HG02973 (cell line): Measurements from ENCODE around the gene ZNF283.
A peak's percentile ranks its signal among the peaks of the same experiment; 100 is the strongest.

Source experiments
- ATAC-seq: cut with Tn5 transposase; IDR thresholded peaks from one replicate; pipeline ENCODE4 v1.9.1; 2021; ENCODE audit warnings: moderate library complexity; ENCODE audit not compliant: unreplicated experiment

The ZNF283 gene

GRCh38 chr19:43826787-43827754, at the start of gene ZNF283:
ZNF283 (plus strand) TSS chr19:43827321; CDS start chr19:43833505, 6,184 bp downstream.
- ATAC-seq, result peak; percentile 95

DNA sequence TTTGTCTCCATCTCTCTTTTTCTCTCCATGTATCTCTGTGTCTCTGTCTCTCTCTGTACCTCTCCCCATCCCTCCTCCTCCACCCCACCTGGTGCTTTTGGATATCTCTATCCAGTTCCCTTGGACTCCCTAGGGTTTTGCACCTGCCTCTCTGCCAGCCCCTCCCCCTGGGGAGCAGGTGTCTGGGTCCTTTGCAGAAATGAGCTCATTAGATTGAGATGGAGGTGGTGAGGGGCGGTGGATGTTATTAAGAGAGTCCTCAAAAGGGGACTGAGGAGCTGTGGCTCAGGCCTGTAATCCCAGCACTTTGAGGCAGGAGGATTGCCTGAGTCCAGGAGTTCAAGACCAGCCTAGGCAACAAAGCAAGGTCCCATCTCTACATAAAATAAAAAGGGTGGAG, 48.5 kb upstream of the ZNF283 start:
- ATAC-seq, result no peak

DNA sequence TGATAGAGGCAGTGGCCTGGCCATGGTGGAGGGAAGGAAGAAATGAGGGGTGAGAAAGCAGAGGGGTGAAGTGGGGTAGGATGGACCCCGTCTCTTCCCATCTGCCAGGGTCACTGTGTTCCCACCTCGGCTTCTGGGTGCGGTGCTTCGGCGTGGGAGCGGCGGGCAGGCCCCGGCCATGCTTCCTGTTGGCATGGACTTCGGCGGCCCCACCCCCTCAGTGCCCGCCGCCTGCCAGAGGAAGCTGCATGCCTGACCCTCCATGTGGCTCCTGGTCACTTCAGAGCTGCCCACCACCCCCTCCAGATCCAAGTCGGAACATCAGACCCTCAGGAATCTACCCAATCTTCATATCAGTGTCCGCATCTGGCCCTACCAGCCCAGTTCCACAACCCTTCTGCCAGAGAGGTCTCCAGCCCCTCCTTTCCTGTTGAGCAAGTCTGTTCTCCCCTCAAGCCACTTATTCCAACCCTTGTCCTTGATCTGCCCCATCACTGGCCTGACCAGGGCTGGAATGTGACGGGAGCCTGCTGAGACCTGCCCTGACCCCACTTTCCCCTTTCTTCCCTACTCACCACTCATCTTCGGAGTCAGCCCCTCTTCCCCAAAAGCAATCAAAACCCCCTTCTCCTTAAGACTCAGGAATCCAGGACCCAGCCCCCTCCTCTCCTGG, 47.8 kb upstream of the ZNF283 start:
- no peak for ATAC-seq

GRCh38 chr19:43779820-43780219, 47.3 kb upstream of the ZNF283 start:
- no peak for ATAC-seq

GRCh38 chr19:43780706-43781525, 46.2 kb upstream of the ZNF283 start, which contains the start of gene KCNN4:
KCNN4 (minus strand) TSS chr19:43780973; CDS start chr19:43780861, 112 bp downstream.
- ATAC-seq, result peak; percentile 28

DNA sequence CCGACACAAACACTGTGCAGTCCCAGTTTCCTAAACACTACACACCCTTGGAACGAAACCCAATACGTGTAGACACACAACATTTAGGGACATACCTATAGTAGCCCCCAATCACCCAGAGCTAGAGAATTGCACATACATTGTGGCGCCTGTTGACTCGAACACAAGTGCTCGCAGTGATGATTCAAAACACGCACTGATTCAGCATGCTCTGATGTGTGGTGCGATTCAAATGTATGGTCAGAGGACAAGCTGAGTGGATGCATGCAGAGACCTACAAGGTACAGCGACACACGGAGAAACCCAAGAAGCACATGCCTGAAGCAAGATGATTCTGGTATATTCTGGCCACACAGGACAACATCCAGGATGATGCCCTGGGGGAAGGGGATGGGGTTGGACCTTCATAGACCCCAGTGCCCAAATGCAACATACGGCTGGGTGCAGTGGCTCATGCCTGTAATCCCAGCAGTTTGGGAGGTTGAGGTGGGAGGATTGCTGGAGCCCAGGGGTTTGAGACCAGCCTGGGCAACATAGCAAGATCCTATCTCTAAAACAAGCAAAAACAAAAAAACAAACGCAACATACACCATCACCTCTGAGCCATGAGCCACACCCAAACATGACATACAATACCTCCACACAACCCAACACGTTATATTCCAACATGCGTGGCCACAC, 45.4 kb upstream of the ZNF283 start:
- ATAC-seq, result no peak

- ATAC-seq, result no peak
Observed at GRCh38 chr19:43782311-43782660, 44.8 kb upstream of the ZNF283 start.

- ATAC-seq, result no peak
Observed at GRCh38 chr19:43782689-43783231, 44.4 kb upstream of the ZNF283 start.

DNA sequence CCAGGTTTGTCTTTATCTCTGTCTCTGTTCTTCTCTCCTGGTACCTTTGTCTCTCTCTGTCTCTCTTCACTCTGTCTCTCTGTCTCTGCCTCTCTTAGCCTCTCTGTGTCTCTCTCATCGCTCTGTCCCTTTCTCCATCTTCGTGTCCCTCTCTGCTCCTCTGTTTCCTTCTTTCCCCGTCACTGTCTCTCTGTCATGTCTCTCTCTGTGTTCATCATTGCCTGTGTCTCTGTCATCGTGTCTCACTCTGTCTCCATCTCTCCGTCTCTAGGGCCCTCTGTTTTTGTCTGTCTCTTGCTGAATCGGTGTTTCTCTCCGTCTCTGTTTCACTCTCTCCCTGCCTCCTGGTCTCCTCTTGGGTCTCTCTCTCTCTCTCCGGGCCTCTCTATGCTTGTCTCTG, 43.5 kb upstream of the ZNF283 start:
- ATAC-seq, result no peak

DNA sequence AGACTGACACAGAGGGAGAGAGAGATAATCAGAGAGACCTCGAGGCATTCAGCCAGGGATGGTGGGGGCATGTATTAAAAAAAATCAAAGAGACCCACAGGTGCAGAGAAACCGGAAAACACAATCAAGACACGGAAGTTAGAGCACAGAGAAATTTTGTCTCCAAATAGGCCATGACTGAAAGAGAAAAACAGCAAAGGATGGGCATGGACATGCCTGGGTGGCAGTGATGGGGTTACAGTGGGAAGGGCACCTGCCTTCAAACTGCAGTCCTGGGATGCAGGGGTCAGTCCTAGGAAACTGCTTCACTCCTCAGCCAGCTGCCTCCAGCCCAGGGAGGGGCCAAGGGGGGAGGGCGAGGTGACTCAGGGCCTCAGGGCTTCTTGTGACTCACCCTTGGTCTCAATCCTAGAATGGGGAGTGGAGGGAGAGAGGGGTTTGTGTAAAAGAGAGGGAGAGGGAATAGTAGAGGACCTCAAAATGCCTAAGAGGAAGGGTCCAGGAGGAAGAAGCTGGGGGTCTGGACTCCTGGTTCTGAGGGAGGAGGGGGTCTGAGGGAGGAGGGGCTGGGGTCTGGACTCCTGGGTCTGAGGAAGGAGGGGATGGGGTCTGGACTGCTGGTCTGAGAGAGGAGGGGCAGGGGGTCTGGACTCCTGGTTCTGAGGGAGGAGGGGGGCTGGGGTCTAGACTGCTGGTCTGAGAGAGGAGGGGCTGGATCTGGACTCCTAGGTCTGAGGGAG, 42.7 kb upstream of the ZNF283 start:
- peak; percentile 40 for ATAC-seq

GRCh38 chr19:43784981-43785808, 41.9 kb upstream of the ZNF283 start:
- ATAC-seq, result no peak

DNA sequence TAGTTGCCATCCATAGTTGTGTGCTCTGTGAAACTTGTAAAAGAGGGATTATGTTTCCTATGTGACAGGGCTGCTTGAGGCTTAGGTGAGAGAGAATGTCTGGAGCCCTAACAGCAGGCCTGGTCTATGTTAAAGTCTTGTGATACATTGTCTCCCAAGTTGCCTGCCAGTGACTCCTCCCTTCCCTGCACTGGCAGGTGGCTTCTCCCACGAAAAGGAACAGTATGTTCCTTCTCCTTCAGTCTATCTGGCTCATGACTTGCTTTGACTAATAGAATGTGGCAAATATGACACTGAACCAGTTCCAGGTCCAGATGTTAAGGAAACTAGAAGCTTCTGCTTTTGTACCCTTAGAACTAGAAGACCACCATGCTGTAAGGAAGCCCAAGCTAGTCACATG, 40.5 kb upstream of the ZNF283 start:
- no peak for ATAC-seq

- no peak for ATAC-seq
Observed at GRCh38 chr19:43789029-43789428, 38.1 kb upstream of the ZNF283 start.

GRCh38 chr19:43790587-43790986, 36.5 kb upstream of the ZNF283 start:
- no peak for ATAC-seq

DNA sequence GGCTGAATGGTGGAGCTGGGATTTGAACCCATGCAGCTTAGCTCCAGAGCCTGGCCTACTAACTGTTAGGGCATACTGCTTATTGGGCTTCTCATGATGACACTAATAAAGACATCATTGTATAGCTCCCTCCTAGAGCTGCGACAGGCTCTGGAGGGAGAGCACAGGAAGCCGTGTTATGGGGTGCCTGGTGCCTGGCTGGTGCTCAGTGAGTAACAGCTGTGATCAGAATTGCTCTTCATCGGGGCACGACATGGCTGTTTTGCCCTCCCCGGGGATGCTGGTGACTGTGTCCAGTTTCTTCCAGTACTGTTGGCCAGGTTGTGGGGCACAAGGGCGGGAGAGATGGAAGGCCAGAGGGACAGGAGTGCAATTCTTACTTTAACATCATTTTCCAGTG, 30.0 kb upstream of the ZNF283 start:
- no peak for ATAC-seq

GRCh38 chr19:43797556-43797955, 29.6 kb upstream of the ZNF283 start:
- no peak for ATAC-seq

DNA sequence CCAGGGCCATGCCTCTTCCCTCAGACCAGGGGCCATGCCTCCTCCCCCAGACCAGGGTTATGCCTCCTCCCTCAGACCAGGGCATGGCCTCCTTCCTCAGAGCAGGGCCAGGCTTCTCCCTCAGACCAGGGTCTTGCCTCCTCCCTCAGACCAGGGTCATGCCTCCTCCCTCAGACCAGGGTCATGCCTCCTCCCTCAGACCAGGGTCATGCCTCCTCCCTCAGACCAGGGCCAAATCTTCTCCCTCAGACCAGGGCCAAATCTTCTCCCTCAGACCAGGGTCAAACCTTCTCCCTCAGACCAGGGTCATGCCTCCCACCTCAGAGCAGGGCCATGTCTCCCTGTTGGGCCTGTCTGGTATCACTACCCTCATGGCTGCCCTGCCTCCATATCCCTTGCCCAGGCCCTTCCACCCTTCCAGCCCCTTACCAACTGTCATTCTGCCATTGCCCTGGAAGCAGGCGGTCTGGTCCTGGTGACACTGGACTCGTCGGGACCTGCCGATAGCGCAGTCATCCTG, 29.0 kb upstream of the ZNF283 start:
- ATAC-seq, result no peak

DNA sequence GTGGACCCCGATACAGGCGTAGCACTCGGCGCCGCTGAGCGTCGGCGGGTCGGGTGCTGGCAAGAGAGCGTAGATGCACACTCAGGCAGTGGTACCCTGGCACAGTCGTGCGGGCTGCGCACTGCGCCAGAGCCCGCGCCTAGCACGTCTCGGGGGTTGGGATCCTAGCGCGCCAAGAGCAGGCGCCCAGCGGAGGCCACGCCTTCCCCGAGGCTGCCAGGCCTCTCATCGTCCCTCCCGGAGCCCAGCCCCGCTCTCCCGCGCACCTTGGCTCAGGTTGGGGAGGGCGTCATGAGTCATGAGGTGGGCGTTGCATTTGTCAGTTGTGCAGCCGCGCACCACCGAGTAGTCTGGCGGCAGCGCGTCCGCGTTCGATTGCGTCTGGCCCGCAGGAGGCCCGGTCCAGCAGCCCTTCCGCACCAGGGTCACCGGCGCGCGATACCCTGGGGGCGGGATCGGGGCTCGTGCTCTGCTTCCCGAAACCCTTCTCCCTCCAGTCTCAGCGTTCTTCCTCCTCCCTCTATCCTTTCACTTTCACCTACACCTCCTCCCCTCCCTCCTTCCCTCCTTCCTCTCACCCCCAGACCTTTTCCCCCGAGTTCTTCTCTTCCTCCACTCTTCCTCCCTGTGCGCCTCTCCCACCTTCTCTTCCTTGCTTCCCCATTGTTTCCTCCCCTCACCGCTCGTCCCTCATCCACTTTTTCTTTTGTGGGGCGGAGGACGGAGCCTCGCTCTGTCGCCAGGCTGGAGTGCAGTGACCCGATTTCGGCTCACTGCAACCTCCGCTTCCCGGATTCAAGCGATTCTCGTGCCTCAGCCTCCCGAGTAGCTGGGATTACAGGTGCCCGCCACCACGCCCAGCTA, 28.3 kb upstream of the ZNF283 start:
- no peak for ATAC-seq
